ENCODE results near the gene AGO1. TPM values are rescaled to one million over a fixed set of nuclear protein-coding genes. Genes with fewer than 3 reads are reported as not detected.

Gene AGO1
- total RNA-seq, 1 donor from 2014 or later, result 35.1 TPM

- Histone ChIP-seq H3K27ac (ENCODE audit: low read depth, low read length) (peak overlapping the region; percentile 86), H3K79me2 (ENCODE audit: insufficient read depth, low read length) (peaks cover 40% of the 10 kb centered on the region), H3K4me3 (ENCODE audit: insufficient read depth, low read depth, low read length) (peak overlapping the region; percentile 89), H3K36me3 (ENCODE audit: insufficient read depth, low read length) (no peaks in the 10 kb centered on the region), H3K9me3 (ENCODE audit: insufficient read depth, low read depth, low read length) (no peaks in the 10 kb centered on the region), H4K20me1 (ENCODE audit: insufficient read depth, low read length) (peaks cover 21% of the 10 kb centered on the region), H3K4me1 (ENCODE audit: insufficient read depth, low read length) (peaks cover 5% of the 10 kb centered on the region), H3K4me2 (ENCODE audit: low read length) (peak overlapping the region; percentile 98), H2AFZ (ENCODE audit: low read depth, low read length) (peak overlapping the region; percentile 63), H3K9ac (ENCODE audit: low read length) (peak overlapping the region; percentile 86), H3K27me3 (ENCODE audit: insufficient read depth, low read length) (no peaks in the 10 kb centered on the region)
- no peaks in the 10 kb centered on the region for H3K27me3 Mint-ChIP-seq (ENCODE audit: low read depth, unreplicated experiment)
- FAIRE-seq (no peak), DNase-seq (ENCODE audit: low read depth) (peak; percentile 55)
- H3K27ac Mint-ChIP-seq (ENCODE audit: unreplicated experiment), result peak overlapping the region; percentile 95
- TF ChIP-seq EZH2 (IDR thresholded peaks at IDR 0.05; ENCODE audit: insufficient read depth, low read length), result no peak
- TF ChIP-seq, protein P1, sequence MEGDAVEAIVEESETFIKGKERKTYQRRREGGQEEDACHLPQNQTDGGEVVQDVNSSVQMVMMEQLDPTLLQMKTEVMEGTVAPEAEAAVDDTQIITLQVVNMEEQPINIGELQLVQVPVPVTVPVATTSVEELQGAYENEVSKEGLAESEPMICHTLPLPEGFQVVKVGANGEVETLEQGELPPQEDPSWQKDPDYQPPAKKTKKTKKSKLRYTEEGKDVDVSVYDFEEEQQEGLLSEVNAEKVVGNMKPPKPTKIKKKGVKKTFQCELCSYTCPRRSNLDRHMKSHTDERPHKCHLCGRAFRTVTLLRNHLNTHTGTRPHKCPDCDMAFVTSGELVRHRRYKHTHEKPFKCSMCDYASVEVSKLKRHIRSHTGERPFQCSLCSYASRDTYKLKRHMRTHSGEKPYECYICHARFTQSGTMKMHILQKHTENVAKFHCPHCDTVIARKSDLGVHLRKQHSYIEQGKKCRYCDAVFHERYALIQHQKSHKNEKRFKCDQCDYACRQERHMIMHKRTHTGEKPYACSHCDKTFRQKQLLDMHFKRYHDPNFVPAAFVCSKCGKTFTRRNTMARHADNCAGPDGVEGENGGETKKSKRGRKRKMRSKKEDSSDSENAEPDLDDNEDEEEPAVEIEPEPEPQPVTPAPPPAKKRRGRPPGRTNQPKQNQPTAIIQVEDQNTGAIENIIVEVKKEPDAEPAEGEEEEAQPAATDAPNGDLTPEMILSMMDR (IDR thresholded peaks at IDR 0.05; ENCODE audit: insufficient read depth, low read depth, low read length), result no peak
- no peaks in the 10 kb centered on the region for H3K9me3 Mint-ChIP-seq (ENCODE audit: unreplicated experiment)
- peak overlapping the region; percentile 95 for H3K4me3 Mint-ChIP-seq (ENCODE audit: unreplicated experiment)
- no peaks in the 10 kb centered on the region for H3K36me3 Mint-ChIP-seq (ENCODE audit: low read depth, unreplicated experiment)
- peaks cover 8% of the 10 kb centered on the region for H3K4me1 Mint-ChIP-seq (ENCODE audit: low read depth, unreplicated experiment)
These were observed 47.0 kb downstream of the AGO1 start for GRCh38 chr1:35929730-35930592.

GRCh38 chr1:35930593-35931445 lies 47.8 kb downstream of the AGO1 start, which contains the start of gene AGO3:
Gene AGO3 (plus strand): TSS chr1:35931105. CDS start chr1:35931427, 322 bp downstream.
- Mint-ChIP-seq H3K4me1 (ENCODE audit: low read depth, unreplicated experiment) (peaks cover 8% of the 10 kb centered on the region), H3K36me3 (ENCODE audit: low read depth, unreplicated experiment) (no peaks in the 10 kb centered on the region), H3K4me3 (ENCODE audit: unreplicated experiment) (peak within 1 kb of the TSS; percentile 98), H3K27ac (ENCODE audit: unreplicated experiment) (peak within 1 kb of the TSS; percentile 95), H3K9me3 (ENCODE audit: unreplicated experiment) (no peaks in the 10 kb centered on the region), H3K27me3 (ENCODE audit: low read depth, unreplicated experiment) (no peaks in the 10 kb centered on the region)
- Histone ChIP-seq H3K79me2 (ENCODE audit: insufficient read depth, low read length) (peaks cover 49% of the 10 kb centered on the region), H3K9ac (ENCODE audit: low read length) (peak within 1 kb of the TSS; percentile 86), H3K27me3 (ENCODE audit: insufficient read depth, low read length) (no peaks in the 10 kb centered on the region), H3K4me2 (ENCODE audit: low read length) (peak within 1 kb of the TSS; percentile 98), H2AFZ (ENCODE audit: low read depth, low read length) (peak within 1 kb of the TSS; percentile 63), H4K20me1 (ENCODE audit: insufficient read depth, low read length) (peaks cover 22% of the 10 kb centered on the region), H3K9me3 (ENCODE audit: insufficient read depth, low read depth, low read length) (no peaks in the 10 kb centered on the region), H3K36me3 (ENCODE audit: insufficient read depth, low read length) (no peaks in the 10 kb centered on the region), H3K4me1 (ENCODE audit: insufficient read depth, low read length) (peaks cover 5% of the 10 kb centered on the region), H3K27ac (ENCODE audit: low read depth, low read length) (peak within 1 kb of the TSS; percentile 86), H3K4me3 (ENCODE audit: insufficient read depth, low read depth, low read length) (peak within 1 kb of the TSS; percentile 89)
- DNase-seq (ENCODE audit: low read depth), result peak; percentile 66
- TF ChIP-seq, protein P1 (IDR thresholded peaks at IDR 0.05; ENCODE audit: insufficient read depth, low read depth, low read length), result no peak
- TF ChIP-seq EZH2 (IDR thresholded peaks at IDR 0.05; ENCODE audit: insufficient read depth, low read length), result no peak
- no peak for FAIRE-seq
